AG08395 (cell line): ENCODE results near the gene EBI3.
"Not testable (repeated sequence)": the region's sequence is repeated elsewhere in the genome, so short reads cannot be mapped to it uniquely, and the experiment has no call there.

Source experiments
- DNase-seq: peaks from one replicate; pipeline ENCODE4 v3.0.0; 2012; ENCODE audit warnings: mixed read lengths, low spot score

Gene EBI3

GRCh38 chr19:4229179-4229931 is at the start of gene EBI3:
Gene EBI3 (plus strand): TSS chr19:4229523. CDS start chr19:4229551, 28 bp downstream.
- no peak for DNase-seq

GRCh38 chr19:4181053-4181508 is 48.2 kb upstream of the EBI3 start:
- no peak for DNase-seq

GRCh38 chr19:4182084-4182810 is 47.1 kb upstream of the EBI3 start, which contains the start of the genes ANKRD24 and SIRT6:
Gene ANKRD24 (plus strand): TSS chr19:4182689. CDS start chr19:4186426, 3,737 bp downstream.
Gene SIRT6 (minus strand): TSS chr19:4182563. CDS start chr19:4182539, 24 bp downstream.
- DNase-seq = peak; percentile 100

GRCh38 chr19:4183967-4184717 is 45.2 kb upstream of the EBI3 start:
- no peak for DNase-seq

GRCh38 chr19:4184718-4185352 is 44.5 kb upstream of the EBI3 start:
- no peak for DNase-seq

GRCh38 chr19:4185413-4186086 is 43.8 kb upstream of the EBI3 start:
- DNase-seq = no peak

GRCh38 chr19:4186087-4186993 is 43.0 kb upstream of the EBI3 start:
- peak; percentile 84 for DNase-seq

- DNase-seq = no peak
Measured at GRCh38 chr19:4187313-4188122, 41.8 kb upstream of the EBI3 start.

GRCh38 chr19:4189641-4190040 is 39.7 kb upstream of the EBI3 start:
- no peak for DNase-seq

GRCh38 chr19:4192537-4192936 is 36.8 kb upstream of the EBI3 start:
- DNase-seq = not testable (repeated sequence)

- DNase-seq = no peak
Measured at GRCh38 chr19:4194353-4194752, 35.0 kb upstream of the EBI3 start.

GRCh38 chr19:4196009-4196408 is 33.3 kb upstream of the EBI3 start:
- DNase-seq = no peak

- no peak for DNase-seq
Measured at GRCh38 chr19:4196587-4197148, 32.7 kb upstream of the EBI3 start.

GRCh38 chr19:4197228-4197624 is 32.1 kb upstream of the EBI3 start:
- no peak for DNase-seq

GRCh38 chr19:4197625-4198466 is 31.5 kb upstream of the EBI3 start:
- no peak for DNase-seq

- DNase-seq = no peak
Measured at GRCh38 chr19:4198467-4199126, 30.7 kb upstream of the EBI3 start.

- DNase-seq = no peak
Measured at GRCh38 chr19:4199699-4200293, 29.5 kb upstream of the EBI3 start.
